HEK293T (cell line): ENCODE results near the gene NMT2.

Experiments used
- CTCF ChIA-PET: fragments of 350-600 bp; formaldehyde crosslinking; extraction: SDS; loops from one replicate; lab custom pipeline; 2021; ENCODE audit warnings: antibody characterized with exemption, inconsistent platforms; lab: Yijun Ruan, JAX
- POLR2A ChIA-PET: fragments of 350-600 bp; formaldehyde crosslinking; extraction: SDS; loops from one replicate; lab custom pipeline; 2020; ENCODE audit warnings: antibody characterized with exemption, inconsistent platforms; lab: Yijun Ruan, JAX
- DNase-seq: peaks from one replicate; pipeline ENCODE4 v3.0.0; 2012; ENCODE audit warnings: mixed read lengths; ENCODE audit errors: extremely low spot score
- ARNT ChIP-seq: fragments of 450-650 bp; IDR thresholded peaks from 2 replicates; pipeline ENCODE4 v1.6.1; 2017; ENCODE audit warnings: mild to moderate bottlenecking
- BHLHE40 ChIP-seq: fragments of 450-650 bp; IDR thresholded peaks from 2 replicates; pipeline ENCODE4 v1.6.1; 2016; ENCODE audit warnings: mild to moderate bottlenecking, moderate library complexity, borderline replicate concordance
- CTBP1 ChIP-seq: fragments of 450-650 bp; IDR thresholded peaks from 2 replicates; pipeline ENCODE4 v1.6.1; 2016; ENCODE audit warnings: borderline replicate concordance
- ELF4 ChIP-seq: fragments of 450-650 bp; IDR thresholded peaks from 2 replicates; pipeline ENCODE4 v1.6.1; 2017; ENCODE audit warnings: antibody characterized with exemption
- FOXA1 ChIP-seq: fragments of 450-650 bp; IDR thresholded peaks from 2 replicates; pipeline ENCODE4 v1.6.1; 2016; ENCODE audit warnings: mild to moderate bottlenecking
- FOXK2 ChIP-seq: fragments of 450-650 bp; IDR thresholded peaks from 2 replicates; pipeline ENCODE4 v1.6.1; 2016; ENCODE audit warnings: mild to moderate bottlenecking
- FOXM1 ChIP-seq: fragments of 450-650 bp; IDR thresholded peaks from 2 replicates; pipeline ENCODE4 v1.6.1; 2017; ENCODE audit warnings: mild to moderate bottlenecking, borderline replicate concordance
- HDGF ChIP-seq: fragments of 450-650 bp; IDR thresholded peaks from 2 replicates; pipeline ENCODE4 v1.6.1; 2017; ENCODE audit warnings: antibody characterized with exemption, borderline replicate concordance
- L3MBTL2 ChIP-seq: fragments of 450-650 bp; conservative IDR thresholded peaks from 2 replicates; pipeline ENCODE4 v1.6.1; 2016; ENCODE audit warnings: mild to moderate bottlenecking
- LEF1 ChIP-seq: fragments of 450-650 bp; IDR thresholded peaks from 2 replicates; pipeline ENCODE4 v1.6.1; 2017; ENCODE audit warnings: mild to moderate bottlenecking, borderline replicate concordance
- NFRKB ChIP-seq: fragments of 450-650 bp; IDR thresholded peaks from 2 replicates; pipeline ENCODE4 v1.6.1; 2016; ENCODE audit warnings: mild to moderate bottlenecking, moderate library complexity
- PKNOX1 ChIP-seq: fragments of 450-650 bp; IDR thresholded peaks from 2 replicates; pipeline ENCODE4 v1.6.1; 2016
- SP1 ChIP-seq: fragments of 450-650 bp; IDR thresholded peaks from 2 replicates; pipeline ENCODE4 v1.6.1; 2017
- SUZ12 ChIP-seq: fragments of 450-650 bp; IDR thresholded peaks from 2 replicates; pipeline ENCODE4 v1.6.1; 2016; ENCODE audit warnings: mild to moderate bottlenecking
- TARDBP ChIP-seq: fragments of 450-650 bp; IDR thresholded peaks from 2 replicates; pipeline ENCODE4 v1.6.1; 2016
- ZNF384 ChIP-seq: fragments of 450-650 bp; IDR thresholded peaks from 2 replicates; pipeline ENCODE4 v1.6.1; 2016

Gene NMT2

GRCh38 chr10:15163253-15163828, 5.2 kb downstream of the NMT2 start:
- ChIA-PET CTCF (no interaction called here), POLR2A (no interaction called here)
- DNase-seq = no peak
- TF ChIP-seq FOXA1 (no peak), SUZ12 (no peak), FOXK2 (no peak), LEF1 (no peak), HDGF (no peak), ARNT (no peak), TARDBP (no peak), SP1 (no peak), BHLHE40 (no peak), NFRKB (no peak), CTBP1 (no peak), PKNOX1 (no peak), FOXM1 (no peak), ELF4 (no peak)

- no peak for TF ChIP-seq NFRKB
- TF ChIP-seq HDGF = no peak
- no peak for TF ChIP-seq L3MBTL2
- ChIA-PET CTCF (no interaction called here), POLR2A (interaction anchor here (0.9 kb wide), 1 partner anchor 13 kb away, joined by 3 read pairs; no protein-coding TSS in a partner anchor)
- no peak for DNase-seq
These were observed 9.5 kb downstream of the NMT2 start for GRCh38 chr10:15158972-15159371.

GRCh38 chr10:15158448-15158847, 10.0 kb downstream of the NMT2 start:
- DNase-seq = no peak
- ChIA-PET POLR2A (no interaction called here), CTCF (no interaction called here)
- TF ChIP-seq L3MBTL2 (no peak), NFRKB (no peak), ZNF384 (no peak), FOXA1 (no peak), PKNOX1 (no peak), FOXK2 (no peak), TARDBP (no peak), ARNT (no peak), BHLHE40 (no peak), LEF1 (no peak), ELF4 (no peak), CTBP1 (no peak), SP1 (no peak)

GRCh38 chr10:15155978-15156656, 12.4 kb downstream of the NMT2 start:
- ChIA-PET CTCF (no interaction called here), POLR2A (no interaction called here)

GRCh38 chr10:15152556-15152955, 15.9 kb downstream of the NMT2 start:
- ChIA-PET POLR2A (interaction anchor here (0.9 kb wide), 1 partner anchor 17 kb away, joined by 3 read pairs; the partner anchor contains the start of gene NMT2), CTCF (interaction anchor here (0.6 kb wide), 2 partner anchors 12 to 590 kb away, joined by 3 to 5 read pairs; no protein-coding TSS in a partner anchor)
- TF ChIP-seq SP1 (no peak), ZNF384 (no peak), FOXK2 (no peak), FOXA1 (no peak), L3MBTL2 (no peak), FOXM1 (no peak), BHLHE40 (no peak), CTBP1 (no peak), ELF4 (no peak), NFRKB (no peak), HDGF (no peak), SUZ12 (no peak), LEF1 (no peak), ARNT (no peak), PKNOX1 (no peak), TARDBP (no peak)
- no peak for DNase-seq

More at GRCh38 chr10:15155978-15156656, 12.4 kb downstream of the NMT2 start:
- TF ChIP-seq L3MBTL2 (no peak), SP1 (no peak), PKNOX1 (no peak), ZNF384 (no peak), HDGF (no peak), ELF4 (no peak), NFRKB (no peak), ARNT (no peak), BHLHE40 (no peak), FOXA1 (no peak), LEF1 (no peak), FOXM1 (no peak), TARDBP (no peak), SUZ12 (no peak), FOXK2 (no peak), CTBP1 (no peak)
- DNase-seq = no peak
